Measurements from ENCODE around the gene AGMO.

Gene AGMO

GRCh38 chr7:15490291-15490690 lies 71.5 kb downstream of the AGMO start:
- H3K27ac ChIP-seq = no peak overlapping the region
- TF ChIP-seq CTCF (conservative IDR thresholded peaks at IDR 0.05) = no peak
- no peak for TF ChIP-seq ZFX (IDR thresholded peaks at IDR 0.05)

- no peak for TF ChIP-seq CTCF (conservative IDR thresholded peaks at IDR 0.05)
- TF ChIP-seq ZFX (IDR thresholded peaks at IDR 0.05) = no peak
- H3K27ac ChIP-seq = no peak overlapping the region
Measured at GRCh38 chr7:15489861-15490260, 72.0 kb downstream of the AGMO start.

- TF ChIP-seq ZFX (IDR thresholded peaks at IDR 0.05) (no peak), CTCF (conservative IDR thresholded peaks at IDR 0.05) (no peak)
- no peak overlapping the region for H3K27ac ChIP-seq
Measured at GRCh38 chr7:15489383-15489782, 72.4 kb downstream of the AGMO start.

GRCh38 chr7:15488401-15488800 lies 73.4 kb downstream of the AGMO start:
- no peak for TF ChIP-seq CTCF (conservative IDR thresholded peaks at IDR 0.05)
- TF ChIP-seq ZFX (IDR thresholded peaks at IDR 0.05) = no peak
- H3K27ac ChIP-seq = no peak overlapping the region

- TF ChIP-seq CTCF (conservative IDR thresholded peaks at IDR 0.05) = no peak
- no peak for TF ChIP-seq ZFX (IDR thresholded peaks at IDR 0.05)
- no peak overlapping the region for H3K27ac ChIP-seq
Measured at GRCh38 chr7:15487896-15488295, 73.9 kb downstream of the AGMO start.

- TF ChIP-seq CTCF (conservative IDR thresholded peaks at IDR 0.05) (no peak), ZFX (IDR thresholded peaks at IDR 0.05) (no peak)
- no peak overlapping the region for H3K27ac ChIP-seq
Measured at GRCh38 chr7:15485998-15486397, 75.8 kb downstream of the AGMO start.

GRCh38 chr7:15485431-15485830 lies 76.4 kb downstream of the AGMO start:
- TF ChIP-seq ZFX (IDR thresholded peaks at IDR 0.05) (no peak), CTCF (conservative IDR thresholded peaks at IDR 0.05) (no peak)
- no peak overlapping the region for H3K27ac ChIP-seq
